GM23338 (cell line): Measurements from ENCODE around the gene ADIPOR1. TPM values are rescaled to one million over a fixed set of nuclear protein-coding genes. Genes with fewer than 3 reads are reported as not detected.

Experiments
- ATAC-seq: fragments of 200-7000 bp; cut with Tn5 transposase; 3 replicates; pipeline ENCODE4 v1.9.1; 2020
- DNase-seq: peaks from one replicate; pipeline ENCODE4 v3.0.0-alpha.2; 2015; ENCODE audit warnings: low spot score
- H2AFZ ChIP-seq: fragments of 200-600 bp; sonication (generic); 2 replicates; pipeline ENCODE4 v1.8.0; 2016; ENCODE audit warnings: antibody characterized with exemption, mild to moderate bottlenecking, moderate library complexity
- H3F3A ChIP-seq: fragments of 200-600 bp; sonication (generic); replicated peaks from 2 replicates; pipeline ENCODE4 v1.8.0; 2017; ENCODE audit warnings: antibody characterized with exemption, mixed run types, low read depth
- H3K27ac ChIP-seq: fragments of 200-600 bp; sonication (generic); 2 replicates; pipeline ENCODE4 v1.6.1; 2016; ENCODE audit warnings: low read depth
- H3K27me3 ChIP-seq: fragments of 200-600 bp; sonication (generic); 2 replicates; pipeline ENCODE4 v1.8.0; 2016; ENCODE audit warnings: mild to moderate bottlenecking, mixed run types, moderate library complexity; ENCODE audit not compliant: insufficient read depth
- H3K36me3 ChIP-seq: fragments of 200-600 bp; sonication (generic); 2 replicates; pipeline ENCODE4 v1.8.0; 2016; ENCODE audit warnings: mild to moderate bottlenecking; ENCODE audit not compliant: insufficient read depth
- H3K4me1 ChIP-seq: fragments of 200-600 bp; sonication (generic); 2 replicates; pipeline ENCODE4 v1.8.0; 2016; ENCODE audit warnings: mild to moderate bottlenecking, moderate library complexity; ENCODE audit not compliant: insufficient read depth
- H3K4me2 ChIP-seq: fragments of 200-600 bp; sonication (generic); 2 replicates; pipeline ENCODE4 v1.7.1; 2017; ENCODE audit warnings: mixed run types
- H3K4me3 ChIP-seq: fragments of 200-600 bp; sonication (generic); 2 replicates; pipeline ENCODE4 v1.6.1; 2016; ENCODE audit warnings: mixed run types
- H3K79me2 ChIP-seq: fragments of 200-600 bp; sonication (generic); replicated peaks from 2 replicates; pipeline ENCODE4 v1.8.0; 2017; ENCODE audit warnings: mild to moderate bottlenecking; ENCODE audit not compliant: insufficient read depth
- H3K9me2 ChIP-seq: fragments of 200-600 bp; sonication (generic); 2 replicates; pipeline ENCODE4 v1.8.0; 2017; ENCODE audit not compliant: insufficient read depth
- H4K20me1 ChIP-seq: fragments of 200-600 bp; sonication (generic); replicated peaks from 2 replicates; pipeline ENCODE4 v1.8.0; 2017; ENCODE audit warnings: mild to moderate bottlenecking; ENCODE audit not compliant: insufficient read depth
- H3K27ac Mint-ChIP-seq: 2 replicates; pipeline ENCODE4 v1.8.0; 2020; ENCODE audit warnings: inconsistent platforms, mild to moderate bottlenecking, moderate library complexity, mixed read lengths
- H3K27me3 Mint-ChIP-seq: 3 replicates; pipeline ENCODE4 v1.8.0; 2022; ENCODE audit warnings: low read depth, mild to moderate bottlenecking, moderate library complexity, mixed read lengths, inconsistent platforms; ENCODE audit not compliant: insufficient read depth, poor library complexity
- H3K36me3 Mint-ChIP-seq: 3 replicates; pipeline ENCODE4 v1.8.0; 2021; ENCODE audit warnings: low read depth, mild to moderate bottlenecking, inconsistent platforms, moderate library complexity, mixed read lengths
- H3K4me1 Mint-ChIP-seq: 3 replicates; pipeline ENCODE4 v1.8.0; 2020; ENCODE audit warnings: mild to moderate bottlenecking, inconsistent platforms, mixed read lengths
- H3K4me3 Mint-ChIP-seq: 3 replicates; pipeline ENCODE4 v1.8.0; 2021; ENCODE audit warnings: moderate library complexity, mild to moderate bottlenecking, inconsistent platforms, mixed read lengths
- H3K9me3 Mint-ChIP-seq: 3 replicates; pipeline ENCODE4 v1.8.0; 2020; ENCODE audit warnings: moderate library complexity, mild to moderate bottlenecking, inconsistent platforms, mixed read lengths
- CREB1 ChIP-seq: fragments of 250-450 bp; sonication (Bioruptor Pico); IDR thresholded peaks from 2 replicates; pipeline ENCODE4 v1.5.0; 2020; ENCODE audit warnings: low read depth, mild to moderate bottlenecking, moderate library complexity
- EZH2 ChIP-seq: fragments of 200-600 bp; sonication (generic); IDR thresholded peaks from one replicate; pipeline ENCODE4 v1.8.0; 2017; ENCODE audit warnings: antibody characterized with exemption, mild to moderate bottlenecking, low read depth; ENCODE audit not compliant: unreplicated experiment
- JUNB ChIP-seq: IDR thresholded peaks from one replicate; pipeline ENCODE4 v1.6.1; 2016; ENCODE audit warnings: antibody characterized with exemption; ENCODE audit not compliant: unreplicated experiment
- NANOG ChIP-seq: IDR thresholded peaks from 2 replicates; pipeline ENCODE4 v1.6.1; 2016; ENCODE audit warnings: antibody characterized with exemption, borderline replicate concordance
- POLR2AphosphoS5 ChIP-seq: IDR thresholded peaks from 2 replicates; pipeline ENCODE4 v1.6.1; 2016; ENCODE audit warnings: antibody characterized with exemption, low read depth
- STAT1 ChIP-seq: IDR thresholded peaks from one replicate; pipeline ENCODE4 v1.6.1; 2016; ENCODE audit warnings: antibody characterized with exemption; ENCODE audit not compliant: unreplicated experiment
- ZNF114 ChIP-seq: fragments of 250-450 bp; sonication (Bioruptor Pico); IDR thresholded peaks from 2 replicates; pipeline ENCODE4 v1.5.0; 2020; ENCODE audit warnings: mild to moderate bottlenecking, moderate library complexity
- ZNF331 ChIP-seq: fragments of 250-450 bp; sonication (Bioruptor Pico); IDR thresholded peaks from 2 replicates; pipeline ENCODE4 v1.5.0; 2020; ENCODE audit warnings: low read depth, mild to moderate bottlenecking, moderate library complexity
- ZNF462 ChIP-seq: fragments of 250-450 bp; sonication (Bioruptor Pico); IDR thresholded peaks from 2 replicates; pipeline ENCODE4 v1.5.0; 2020; ENCODE audit warnings: mild to moderate bottlenecking, moderate library complexity
- polyA plus RNA-seq: library from polyadenylated mRNA; unstranded; fragments of >200 nt; fragmentation: Nextera tagmentation; extraction: Ambion mirVana; gene quantifications from 2 replicates; pipeline ENCODE4 v1.2.1, GENCODE V29; 2016
- total RNA-seq: library from RNA; depleted of rRNA; stranded (reverse); fragments of >200 nt; shearing (Covaris generic); gene quantifications from 2 replicates; pipeline ENCODE4 v1.2.3, GENCODE V29; 2014
- TF ChIP-seq, protein P1 (sequence below), 2 experiments: fragments of 200-600 bp in 1 of 2; sonication (generic) in 1 of 2; conservative IDR thresholded peaks; 2 replicates each; pipeline versions ENCODE4 v1.5.1 to v1.6.1; 2016 to 2017; ENCODE audit warnings: antibody characterized with exemption in 2 of 2, low read depth in 2 of 2, mild to moderate bottlenecking in 2 of 2, moderate library complexity in 1 of 2
- TF ChIP-seq, protein P2 (sequence below): IDR thresholded peaks from 2 replicates; pipeline ENCODE4 v1.6.1; 2016; ENCODE audit warnings: antibody characterized with exemption

The ADIPOR1 gene
- total and polyA plus RNA-seq, 2 experiments from 2014 or later = 47.2 to 59.1 TPM

DNA sequence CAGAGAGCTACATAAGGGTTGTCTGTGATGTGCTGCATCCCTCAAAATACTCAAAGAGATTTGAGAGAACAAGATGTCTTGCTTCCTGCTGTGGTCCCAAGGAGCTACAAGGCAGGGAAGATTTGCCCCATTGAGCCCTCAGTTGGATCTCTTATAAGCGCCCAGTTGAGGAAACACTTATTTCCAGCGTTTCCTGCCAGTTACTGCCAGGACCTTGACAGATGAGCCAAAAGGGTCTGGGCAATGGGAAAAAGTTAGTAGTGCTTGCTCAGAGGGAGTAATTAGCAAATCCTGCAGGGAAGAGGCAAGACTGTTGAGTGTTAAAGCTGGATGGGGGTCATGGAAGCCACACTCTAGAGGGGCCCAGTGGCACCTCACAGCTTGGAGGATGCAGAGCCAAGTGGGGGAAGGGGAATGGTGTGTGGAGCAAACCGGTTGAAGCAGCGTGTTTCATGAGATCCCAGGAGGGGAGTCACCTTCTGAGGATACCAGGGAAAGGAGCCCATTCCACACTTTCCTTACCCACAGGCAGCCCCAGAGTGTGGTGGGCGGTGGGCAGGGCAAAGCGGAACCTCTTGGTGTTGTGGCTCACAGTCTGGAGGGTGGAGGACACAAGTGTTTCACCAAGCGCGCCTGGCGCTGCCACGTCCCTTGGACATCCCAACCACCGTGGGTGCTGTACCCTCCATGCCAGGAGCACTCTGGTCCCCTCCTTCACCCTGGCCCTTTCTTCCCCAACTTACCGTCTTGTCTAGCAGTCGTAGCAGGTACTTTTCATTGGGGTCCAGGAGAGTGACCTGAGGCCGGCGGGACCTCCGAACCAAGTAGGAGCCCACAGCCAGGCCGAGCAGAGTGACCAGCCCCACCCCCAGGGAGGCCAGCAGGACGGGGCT lies 8.1 kb upstream of the ADIPOR1 start:
- peaks cover 8% of the 10 kb centered on the region; the same call in 2 of the 3 replicates for H3K36me3 Mint-ChIP-seq
- DNase-seq (peak; percentile 11), ATAC-seq (peak; percentile 3; the same call in 2 of the 3 replicates)
- peaks cover 13% of the 10 kb centered on the region for H3K4me1 Mint-ChIP-seq
- Histone ChIP-seq H2AFZ (peak overlapping the region; percentile 98), H3K4me3 (peak overlapping the region; percentile 80), H3K4me2 (peak overlapping the region; percentile 98), H3K4me1 (peaks cover 8% of the 10 kb centered on the region; the same call in 1 of the 2 replicates), H3K27me3 (no peaks in the 10 kb centered on the region; the same call in 1 of the 2 replicates), H3F3A (no peaks in the 10 kb centered on the region), H3K27ac (no peak overlapping the region), H3K9me2 (no peaks in the 10 kb centered on the region), H3K79me2 (no peaks in the 10 kb centered on the region), H3K36me3 (peaks cover 6% of the 10 kb centered on the region; the same call in 1 of the 2 replicates), H4K20me1 (no peaks in the 10 kb centered on the region)
- TF ChIP-seq ZNF331 (CRISPR knock-in tag) (no peak), NANOG (no peak), JUNB (no peak), POLR2AphosphoS5 (no peak), ZNF114 (no peak), EZH2 (no peak), STAT1 (no peak), CREB1 (no peak)
- TF ChIP-seq, protein P1, sequence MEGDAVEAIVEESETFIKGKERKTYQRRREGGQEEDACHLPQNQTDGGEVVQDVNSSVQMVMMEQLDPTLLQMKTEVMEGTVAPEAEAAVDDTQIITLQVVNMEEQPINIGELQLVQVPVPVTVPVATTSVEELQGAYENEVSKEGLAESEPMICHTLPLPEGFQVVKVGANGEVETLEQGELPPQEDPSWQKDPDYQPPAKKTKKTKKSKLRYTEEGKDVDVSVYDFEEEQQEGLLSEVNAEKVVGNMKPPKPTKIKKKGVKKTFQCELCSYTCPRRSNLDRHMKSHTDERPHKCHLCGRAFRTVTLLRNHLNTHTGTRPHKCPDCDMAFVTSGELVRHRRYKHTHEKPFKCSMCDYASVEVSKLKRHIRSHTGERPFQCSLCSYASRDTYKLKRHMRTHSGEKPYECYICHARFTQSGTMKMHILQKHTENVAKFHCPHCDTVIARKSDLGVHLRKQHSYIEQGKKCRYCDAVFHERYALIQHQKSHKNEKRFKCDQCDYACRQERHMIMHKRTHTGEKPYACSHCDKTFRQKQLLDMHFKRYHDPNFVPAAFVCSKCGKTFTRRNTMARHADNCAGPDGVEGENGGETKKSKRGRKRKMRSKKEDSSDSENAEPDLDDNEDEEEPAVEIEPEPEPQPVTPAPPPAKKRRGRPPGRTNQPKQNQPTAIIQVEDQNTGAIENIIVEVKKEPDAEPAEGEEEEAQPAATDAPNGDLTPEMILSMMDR (conservative IDR thresholded peaks at IDR 0.05; ENCODE audit: low read depth in 2 of 2) = no peak
- TF ChIP-seq, protein P2, sequence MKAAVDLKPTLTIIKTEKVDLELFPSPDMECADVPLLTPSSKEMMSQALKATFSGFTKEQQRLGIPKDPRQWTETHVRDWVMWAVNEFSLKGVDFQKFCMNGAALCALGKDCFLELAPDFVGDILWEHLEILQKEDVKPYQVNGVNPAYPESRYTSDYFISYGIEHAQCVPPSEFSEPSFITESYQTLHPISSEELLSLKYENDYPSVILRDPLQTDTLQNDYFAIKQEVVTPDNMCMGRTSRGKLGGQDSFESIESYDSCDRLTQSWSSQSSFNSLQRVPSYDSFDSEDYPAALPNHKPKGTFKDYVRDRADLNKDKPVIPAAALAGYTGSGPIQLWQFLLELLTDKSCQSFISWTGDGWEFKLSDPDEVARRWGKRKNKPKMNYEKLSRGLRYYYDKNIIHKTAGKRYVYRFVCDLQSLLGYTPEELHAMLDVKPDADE = no peak
- H3K27ac Mint-ChIP-seq = no peak overlapping the region
- peak overlapping the region; percentile 77 for H3K4me3 Mint-ChIP-seq
- H3K27me3 Mint-ChIP-seq = peaks cover 10% of the 10 kb centered on the region
- no peaks in the 10 kb centered on the region; the same call in 2 of the 3 replicates for H3K9me3 Mint-ChIP-seq

DNA sequence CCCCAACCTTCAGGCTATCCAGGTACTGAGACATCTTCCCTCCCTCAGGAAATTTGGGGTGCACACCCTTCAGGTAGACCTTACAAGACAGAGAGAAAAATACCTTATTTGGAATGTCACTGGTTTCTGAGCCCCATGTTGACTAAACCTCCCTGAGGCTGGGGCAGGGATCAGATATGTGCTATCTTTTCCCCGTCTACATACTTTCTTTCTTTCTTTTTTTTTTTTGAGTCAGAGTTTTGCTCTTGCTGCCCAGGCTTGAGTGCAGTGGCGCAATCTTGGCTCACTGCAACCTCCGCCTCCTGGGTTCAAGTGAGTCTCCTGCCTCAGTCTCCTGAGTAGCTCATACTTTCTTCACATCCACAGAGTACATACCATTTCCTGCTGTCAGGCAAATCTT lies 7.3 kb upstream of the ADIPOR1 start:
- Mint-ChIP-seq H3K9me3 (no peaks in the 10 kb centered on the region; the same call in 2 of the 3 replicates), H3K27me3 (peaks cover 10% of the 10 kb centered on the region), H3K36me3 (peaks cover 8% of the 10 kb centered on the region; the same call in 2 of the 3 replicates), H3K4me3 (peak overlapping the region; percentile 77; the same call in 1 of the 3 replicates), H3K4me1 (peaks cover 13% of the 10 kb centered on the region), H3K27ac (no peak overlapping the region)
- Histone ChIP-seq H3K36me3 (peaks cover 6% of the 10 kb centered on the region; the same call in 1 of the 2 replicates), H2AFZ (no peak overlapping the region), H4K20me1 (no peaks in the 10 kb centered on the region), H3K27me3 (no peaks in the 10 kb centered on the region; the same call in 1 of the 2 replicates), H3K4me3 (no peak overlapping the region; the same call in 1 of the 2 replicates), H3K4me1 (peaks cover 8% of the 10 kb centered on the region; the same call in 1 of the 2 replicates), H3K9me2 (no peaks in the 10 kb centered on the region), H3K27ac (no peak overlapping the region), H3K79me2 (no peaks in the 10 kb centered on the region), H3F3A (no peaks in the 10 kb centered on the region), H3K4me2 (no peak overlapping the region)
- ATAC-seq (no peak), DNase-seq (no peak)
- no peak for TF ChIP-seq ZNF331 (CRISPR knock-in tag)
- TF ChIP-seq POLR2AphosphoS5 = no peak
- TF ChIP-seq NANOG = no peak
- no peak for TF ChIP-seq STAT1
- no peak for TF ChIP-seq ZNF462 (CRISPR knock-in tag)
- TF ChIP-seq CREB1 = no peak
- no peak for TF ChIP-seq JUNB
